ENCODE data around the gene LRP2. TPM values are rescaled to one million over a fixed set of nuclear protein-coding genes. Genes with fewer than 3 reads are reported as not detected.

The LRP2 gene
- total RNA-seq, 4 donors from 2014 or later, result 0.08 to 0.96 (median 0.20) TPM

DNA sequence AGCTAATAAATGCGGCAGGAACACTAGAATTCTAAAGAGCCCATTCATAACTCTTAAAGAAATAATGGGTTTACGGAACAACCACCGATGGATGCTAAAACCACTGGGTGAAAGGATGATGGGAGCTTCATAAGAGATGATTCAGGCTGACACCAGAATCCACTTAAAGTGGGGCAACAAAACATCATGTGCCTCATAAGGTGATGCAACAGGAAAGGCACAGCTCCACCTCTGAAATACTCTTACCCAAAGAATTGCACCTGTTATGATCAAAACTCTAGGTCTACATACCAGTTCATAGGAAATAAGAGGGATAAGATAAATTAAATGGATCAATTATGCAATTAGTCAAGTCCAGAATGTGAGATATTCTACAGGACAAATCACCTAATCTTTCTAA is 161.6 kb downstream of the LRP2 start:
- Histone ChIP-seq H3K27ac (no peak overlapping the region), H3K4me3 (no peak overlapping the region), H3K36me3 (no peaks in the 10 kb centered on the region), H3K4me1 (no peaks in the 10 kb centered on the region), H3K9me3 (no peaks in the 10 kb centered on the region), H3K27me3 (no peaks in the 10 kb centered on the region)
- no peak for DNase-seq (ENCODE audit: low spot score in 2 of 2)
- 86% methylated on average over 3 of the region's 3 CpGs for whole genome bisulfite sequencing
- TF ChIP-seq POLR2AphosphoS5 (IDR thresholded peaks at IDR 0.05) (no peak), POLR2A (IDR thresholded peaks at IDR 0.05) (no peak)

DNA sequence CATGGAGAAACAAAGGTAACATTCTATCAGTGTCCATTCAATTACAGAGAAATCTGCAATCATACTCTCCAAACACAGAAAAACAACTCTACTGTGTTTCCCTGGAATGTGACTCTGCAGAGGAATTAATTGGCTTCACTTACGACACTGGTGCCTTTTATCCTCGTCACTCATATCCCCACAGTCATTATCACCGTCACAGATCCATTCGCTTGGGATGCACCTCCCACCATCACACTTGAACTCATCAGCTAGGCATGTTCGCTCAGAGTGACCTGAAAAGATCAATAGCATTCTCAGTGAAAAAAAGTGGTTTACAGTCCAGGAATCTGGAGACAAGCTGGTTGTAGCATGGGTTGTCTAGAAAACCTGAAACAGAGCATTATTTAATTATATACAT is 168.7 kb downstream of the LRP2 start:
- H3K36me3 ChIP-seq, result no peaks in the 10 kb centered on the region
- DNase-seq (ENCODE audit: low spot score in 2 of 2), result no peak
- TF ChIP-seq POLR2A (IDR thresholded peaks at IDR 0.05) (no peak), EP300 (IDR thresholded peaks at IDR 0.05) (no peak), POLR2AphosphoS5 (IDR thresholded peaks at IDR 0.05) (no peak)
- TF ChIP-seq, protein P1, sequence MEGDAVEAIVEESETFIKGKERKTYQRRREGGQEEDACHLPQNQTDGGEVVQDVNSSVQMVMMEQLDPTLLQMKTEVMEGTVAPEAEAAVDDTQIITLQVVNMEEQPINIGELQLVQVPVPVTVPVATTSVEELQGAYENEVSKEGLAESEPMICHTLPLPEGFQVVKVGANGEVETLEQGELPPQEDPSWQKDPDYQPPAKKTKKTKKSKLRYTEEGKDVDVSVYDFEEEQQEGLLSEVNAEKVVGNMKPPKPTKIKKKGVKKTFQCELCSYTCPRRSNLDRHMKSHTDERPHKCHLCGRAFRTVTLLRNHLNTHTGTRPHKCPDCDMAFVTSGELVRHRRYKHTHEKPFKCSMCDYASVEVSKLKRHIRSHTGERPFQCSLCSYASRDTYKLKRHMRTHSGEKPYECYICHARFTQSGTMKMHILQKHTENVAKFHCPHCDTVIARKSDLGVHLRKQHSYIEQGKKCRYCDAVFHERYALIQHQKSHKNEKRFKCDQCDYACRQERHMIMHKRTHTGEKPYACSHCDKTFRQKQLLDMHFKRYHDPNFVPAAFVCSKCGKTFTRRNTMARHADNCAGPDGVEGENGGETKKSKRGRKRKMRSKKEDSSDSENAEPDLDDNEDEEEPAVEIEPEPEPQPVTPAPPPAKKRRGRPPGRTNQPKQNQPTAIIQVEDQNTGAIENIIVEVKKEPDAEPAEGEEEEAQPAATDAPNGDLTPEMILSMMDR (IDR thresholded peaks at IDR 0.05), result no peak
- 60% methylated on average over 5 of the region's 5 CpGs for WGBS
- no peak overlapping the region for H3K27ac ChIP-seq
- H3K9me3 ChIP-seq, result no peaks in the 10 kb centered on the region
- H3K4me1 ChIP-seq, result no peaks in the 10 kb centered on the region
- H3K27me3 ChIP-seq, result no peaks in the 10 kb centered on the region
- no peak overlapping the region for H3K4me3 ChIP-seq

DNA sequence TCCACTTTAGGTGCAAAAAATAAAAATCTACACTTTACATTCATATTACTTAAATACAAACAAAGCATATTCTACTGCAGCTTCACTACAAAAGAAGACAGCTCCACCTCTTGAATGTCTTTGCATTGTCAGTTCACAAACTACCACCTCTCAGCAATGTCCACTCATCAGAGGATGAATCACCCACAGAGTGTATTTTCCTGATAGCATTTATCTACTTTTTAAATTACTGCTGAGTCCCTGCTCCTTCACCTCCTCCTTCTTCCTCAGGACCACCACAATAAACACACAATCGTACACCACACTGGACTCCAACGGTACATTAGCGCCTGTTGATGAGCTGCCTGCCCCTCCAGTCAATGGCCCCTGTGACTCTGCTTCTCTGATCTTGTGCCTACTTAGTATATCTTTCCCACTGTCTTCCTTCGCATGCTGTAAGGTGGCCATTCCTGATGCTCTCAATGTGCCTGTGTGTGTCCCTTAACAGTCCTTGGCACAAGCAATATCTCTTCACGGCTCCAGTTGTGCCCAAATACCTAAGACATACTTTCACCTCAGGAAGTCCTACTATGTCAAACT is 172.0 kb downstream of the LRP2 start:
- no peak overlapping the region for H3K27ac ChIP-seq
- 54% methylated on average over 5 of the region's 5 CpGs for WGBS

DNA sequence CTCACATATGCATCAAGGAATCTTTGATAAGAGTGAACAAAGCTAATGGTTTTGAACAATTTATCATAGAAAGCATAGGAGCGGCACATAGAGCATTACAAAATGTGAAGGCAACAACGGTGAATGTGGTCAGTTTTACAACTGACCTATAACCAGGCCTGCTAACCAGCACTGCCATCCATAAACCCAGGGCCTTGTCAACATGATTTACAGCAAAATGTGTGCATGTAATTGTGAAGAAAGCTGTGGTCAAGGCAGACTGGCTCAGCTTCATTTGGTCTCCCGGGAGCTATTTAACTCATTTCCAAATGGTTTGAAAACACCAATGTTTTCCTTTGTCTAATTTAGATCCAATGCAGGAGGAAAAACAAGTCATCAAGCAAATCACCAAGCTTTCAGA is 173.2 kb downstream of the LRP2 start:
- H3K27ac ChIP-seq, result no peak overlapping the region
- WGBS, result 81% methylated on average over 3 of the region's 3 CpGs
- H3K9me3 ChIP-seq, result no peaks in the 10 kb centered on the region
- no peaks in the 10 kb centered on the region for H3K4me1 ChIP-seq
- no peak for TF ChIP-seq POLR2A (IDR thresholded peaks at IDR 0.05)
- TF ChIP-seq, protein P1 (IDR thresholded peaks at IDR 0.05), result no peak
- H3K27me3 ChIP-seq, result no peaks in the 10 kb centered on the region
- DNase-seq (ENCODE audit: low spot score in 2 of 2), result no peak
- no peak overlapping the region for H3K4me3 ChIP-seq
- H3K36me3 ChIP-seq, result no peaks in the 10 kb centered on the region

More for the DNA sequence above, 172.0 kb downstream of the LRP2 start:
- no peak for TF ChIP-seq POLR2A (IDR thresholded peaks at IDR 0.05)
- TF ChIP-seq POLR2AphosphoS5 (IDR thresholded peaks at IDR 0.05), result no peak
- no peak for TF ChIP-seq EP300 (IDR thresholded peaks at IDR 0.05)
- TF ChIP-seq, protein P1 (IDR thresholded peaks at IDR 0.05), result no peak
- DNase-seq (ENCODE audit: low spot score in 2 of 2), result no peak
- no peak overlapping the region for H3K4me3 ChIP-seq
- H3K27me3 ChIP-seq, result no peaks in the 10 kb centered on the region
- H3K36me3 ChIP-seq, result no peaks in the 10 kb centered on the region
- no peaks in the 10 kb centered on the region for H3K9me3 ChIP-seq
- no peaks in the 10 kb centered on the region for H3K4me1 ChIP-seq

DNA sequence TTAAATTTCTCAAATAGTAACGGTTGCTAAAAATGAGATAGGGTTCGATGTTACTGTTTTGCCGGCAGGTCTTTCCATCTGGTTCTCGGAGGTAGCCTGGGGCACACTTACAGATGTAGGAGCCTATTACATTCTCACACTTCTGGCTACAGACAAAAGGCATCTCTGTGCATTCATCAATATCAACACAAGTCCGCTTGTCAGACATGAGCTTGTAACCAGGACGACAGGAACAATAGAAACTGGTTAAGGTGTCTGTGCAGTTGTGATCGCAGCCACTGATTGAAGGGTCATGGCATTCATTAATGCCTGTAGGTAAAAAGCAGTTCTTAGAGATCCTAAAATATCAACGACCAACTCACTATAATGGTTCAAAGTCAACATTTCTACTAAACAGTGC is 176.6 kb downstream of the LRP2 start:
- Histone ChIP-seq H3K27ac (no peak overlapping the region), H3K27me3 (no peaks in the 10 kb centered on the region), H3K4me3 (no peak overlapping the region), H3K4me1 (no peaks in the 10 kb centered on the region), H3K9me3 (no peaks in the 10 kb centered on the region), H3K36me3 (no peaks in the 10 kb centered on the region)
- WGBS, result 68% methylated on average over 8 of the region's 8 CpGs
- TF ChIP-seq, protein P1 (IDR thresholded peaks at IDR 0.05), result no peak
- TF ChIP-seq EP300 (IDR thresholded peaks at IDR 0.05) (no peak), POLR2A (IDR thresholded peaks at IDR 0.05) (no peak), POLR2AphosphoS5 (IDR thresholded peaks at IDR 0.05) (no peak)
- DNase-seq (ENCODE audit: low spot score in 2 of 2), result no peak

DNA sequence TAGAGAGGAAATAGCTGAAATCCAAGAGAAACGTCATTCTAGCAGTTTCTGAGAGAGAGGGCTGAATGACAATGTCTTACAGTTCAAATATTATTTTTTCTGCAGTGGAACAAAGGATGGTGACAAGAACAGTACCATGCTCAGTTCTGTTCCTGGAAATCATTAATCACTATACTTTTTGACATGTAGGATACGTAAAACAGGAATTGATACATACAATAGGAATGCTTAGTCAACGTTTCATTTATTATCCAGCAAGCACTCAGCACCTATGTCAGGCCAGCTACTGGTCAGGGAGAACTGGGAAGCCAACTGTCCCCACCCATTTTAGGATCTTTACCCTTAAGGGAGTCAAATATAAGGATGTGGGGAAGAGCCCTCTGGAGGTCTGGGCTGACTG is 178.3 kb downstream of the LRP2 start:
- Histone ChIP-seq H3K27ac (no peak overlapping the region), H3K27me3 (no peaks in the 10 kb centered on the region), H3K36me3 (no peaks in the 10 kb centered on the region), H3K4me1 (no peaks in the 10 kb centered on the region), H3K9me3 (no peaks in the 10 kb centered on the region), H3K4me3 (no peak overlapping the region)
- no peak for DNase-seq (ENCODE audit: low spot score in 2 of 2)
- WGBS, result 28% methylated on average over 3 of the region's 3 CpGs
- TF ChIP-seq POLR2AphosphoS5 (IDR thresholded peaks at IDR 0.05), result no peak
- TF ChIP-seq EP300 (IDR thresholded peaks at IDR 0.05), result no peak
- TF ChIP-seq, protein P1 (IDR thresholded peaks at IDR 0.05), result no peak
- no peak for TF ChIP-seq POLR2A (IDR thresholded peaks at IDR 0.05)

Measured in suprapubic skin (tissue), 4 donors.